ENCODE measurements around the gene TCP11L2.

DNA sequence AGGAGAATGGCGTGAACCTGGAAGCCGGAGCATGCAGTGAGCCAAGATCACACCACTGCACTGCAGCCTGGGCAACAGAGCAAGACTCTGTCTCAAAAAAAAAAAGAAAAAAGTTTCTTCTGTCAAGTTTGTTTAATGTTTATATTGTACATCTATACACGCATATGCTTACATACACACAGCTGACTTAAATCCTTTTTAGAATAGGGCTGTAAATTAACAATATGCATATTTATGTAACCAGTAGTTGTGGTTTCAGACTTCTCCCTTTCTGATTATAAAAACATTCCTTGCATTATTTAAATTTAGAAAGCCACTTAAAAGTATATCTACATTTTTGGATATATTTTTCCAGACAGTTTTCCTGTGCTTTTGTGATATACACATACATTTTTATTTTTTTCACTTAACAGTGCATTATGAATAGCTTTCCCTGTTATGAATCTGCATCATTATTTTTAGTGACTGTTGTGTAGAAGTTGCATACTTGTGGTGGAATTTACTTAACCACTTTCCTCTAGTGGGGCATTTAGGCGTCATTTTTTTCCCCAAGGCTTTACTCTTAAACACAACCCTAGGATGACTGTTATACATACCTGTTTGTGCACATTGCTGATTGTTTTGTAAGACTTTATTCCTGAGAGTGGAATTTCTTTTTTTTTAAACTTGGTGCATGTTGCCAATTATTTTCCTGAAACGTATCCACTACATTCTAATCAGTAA, 84.4 kb downstream of the TCP11L2 start:
- TF ChIP-seq KLF16 (tag by site-specific recombination; IDR thresholded peaks at IDR 0.05) (no peak), YY1 (tag by site-specific recombination; IDR thresholded peaks at IDR 0.05) (no peak)
- TF ChIP-seq, protein P1, sequence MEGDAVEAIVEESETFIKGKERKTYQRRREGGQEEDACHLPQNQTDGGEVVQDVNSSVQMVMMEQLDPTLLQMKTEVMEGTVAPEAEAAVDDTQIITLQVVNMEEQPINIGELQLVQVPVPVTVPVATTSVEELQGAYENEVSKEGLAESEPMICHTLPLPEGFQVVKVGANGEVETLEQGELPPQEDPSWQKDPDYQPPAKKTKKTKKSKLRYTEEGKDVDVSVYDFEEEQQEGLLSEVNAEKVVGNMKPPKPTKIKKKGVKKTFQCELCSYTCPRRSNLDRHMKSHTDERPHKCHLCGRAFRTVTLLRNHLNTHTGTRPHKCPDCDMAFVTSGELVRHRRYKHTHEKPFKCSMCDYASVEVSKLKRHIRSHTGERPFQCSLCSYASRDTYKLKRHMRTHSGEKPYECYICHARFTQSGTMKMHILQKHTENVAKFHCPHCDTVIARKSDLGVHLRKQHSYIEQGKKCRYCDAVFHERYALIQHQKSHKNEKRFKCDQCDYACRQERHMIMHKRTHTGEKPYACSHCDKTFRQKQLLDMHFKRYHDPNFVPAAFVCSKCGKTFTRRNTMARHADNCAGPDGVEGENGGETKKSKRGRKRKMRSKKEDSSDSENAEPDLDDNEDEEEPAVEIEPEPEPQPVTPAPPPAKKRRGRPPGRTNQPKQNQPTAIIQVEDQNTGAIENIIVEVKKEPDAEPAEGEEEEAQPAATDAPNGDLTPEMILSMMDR (tag by site-specific recombination; IDR thresholded peaks at IDR 0.05), result no peak
